ENCODE results near the gene KLB. TPM values are rescaled to one million over a fixed set of nuclear protein-coding genes. Genes with fewer than 3 reads are reported as not detected.

The KLB gene
- polyA plus RNA-seq, 3 donors: not detected

- no peaks in the 10 kb centered on the region for H3K4me1 ChIP-seq (ENCODE audit: control insufficient read depth in 1 of 2, insufficient read depth in 2 of 2, low read length in 2 of 2)
- no CpG with 5 or more reads among the region's 4 CpGs for WGBS (ENCODE audit: insufficient coverage)
- no peak overlapping the region for H3K9ac ChIP-seq (ENCODE audit: insufficient read depth, low read length, poor library complexity, severe bottlenecking)
- no peaks in the 10 kb centered on the region for H3K27me3 ChIP-seq (ENCODE audit: control insufficient read depth in 2 of 2, insufficient read depth in 2 of 2, low read length in 2 of 2)
- Mint-ChIP-seq H3K36me3 (peaks cover 15 to 25% of the 10 kb centered on the region in 2 donors), H3K27me3 (ENCODE audit: low read depth in 3 of 3) (no peaks in the 10 kb centered on the region), H3K9me3 (no peaks in the 10 kb centered on the region), H3K4me3 (no peak overlapping the region), H3K4me1 (no peaks in the 10 kb centered on the region), H3K27ac (no peak overlapping the region)
- H3K4me3 ChIP-seq (replicated peaks in 1 of 3; ENCODE audit: low read depth in 2 of 3, low read length in 3 of 3): no peak overlapping the region
- no peaks in the 10 kb centered on the region for H3K79me2 ChIP-seq (ENCODE audit: insufficient read depth, low read length)
- H3K27ac ChIP-seq (ENCODE audit: low read depth in 1 of 2, low read length in 2 of 2): no peak overlapping the region
- H3K9me3 ChIP-seq (replicated peaks in 1 of 2; ENCODE audit: control insufficient read depth in 1 of 2, insufficient read depth in 1 of 2, low read length in 2 of 2): no peaks in the 10 kb centered on the region
- no peak overlapping the region for H2AFZ ChIP-seq (ENCODE audit: insufficient read depth, low read depth, low read length, poor library complexity, severe bottlenecking)
- TF ChIP-seq CTCF (IDR thresholded peaks at IDR 0.05): no peak
- H4K20me1 ChIP-seq (ENCODE audit: insufficient read depth, low read length): no peaks in the 10 kb centered on the region
- H3K4me2 ChIP-seq (replicated peaks; ENCODE audit: extremely low read depth, low read length, poor library complexity, severe bottlenecking): no peak overlapping the region
- intact Hi-C loops (cut with micrococcal nuclease): no loop called here
- no peak for DNase-seq
- peaks cover 10 to 19% of the 10 kb centered on the region in 2 donors for H3K36me3 ChIP-seq (replicated peaks in 1 of 2; ENCODE audit: control insufficient read depth in 1 of 2, insufficient read depth in 2 of 2, low read length in 2 of 2)
Observed at GRCh38 chr4:39495446-39496213, 88.9 kb downstream of the KLB start.

DNA sequence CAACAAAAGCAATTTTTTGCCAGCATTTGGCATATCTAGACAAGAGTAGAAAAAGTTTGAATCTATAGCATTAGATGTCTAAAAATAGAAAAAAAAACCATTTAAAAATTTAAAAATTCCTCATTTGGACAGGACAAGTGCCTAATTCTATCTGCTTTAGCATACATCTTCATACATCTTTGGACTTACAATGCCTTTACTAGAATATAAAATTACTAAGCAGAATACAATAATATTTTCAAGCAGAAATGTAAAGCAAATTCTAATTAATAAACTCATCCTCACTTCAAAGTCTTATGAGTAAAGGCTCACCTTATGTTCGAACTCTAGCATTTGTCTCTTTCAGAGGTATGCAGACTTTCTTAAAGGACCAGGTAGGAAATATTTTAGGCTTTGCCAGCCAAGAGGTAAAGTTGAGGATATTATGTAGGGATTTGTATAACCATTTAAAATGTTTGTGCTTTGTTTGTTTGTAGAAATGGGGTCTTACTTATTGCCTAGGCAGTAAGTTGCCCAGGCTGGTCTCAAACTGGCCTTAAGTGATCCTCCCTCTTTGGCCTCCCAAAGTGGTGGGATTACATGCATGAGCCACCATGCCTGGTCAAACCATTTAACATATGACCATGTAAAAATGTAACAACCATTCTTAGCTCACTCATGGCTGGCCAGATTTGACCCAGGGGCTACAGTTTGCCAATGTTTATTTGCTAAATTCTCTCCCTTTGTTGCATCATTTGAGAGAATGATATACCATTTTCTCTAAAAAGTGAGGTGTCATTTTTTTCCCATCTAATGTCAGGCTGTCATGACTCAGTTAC lies 91.4 kb downstream of the KLB start:
- Histone ChIP-seq H3K27ac (ENCODE audit: low read depth in 1 of 2, low read length in 2 of 2) (no peak overlapping the region), H3K9ac (ENCODE audit: insufficient read depth, low read length, poor library complexity, severe bottlenecking) (no peak overlapping the region), H2AFZ (ENCODE audit: insufficient read depth, low read depth, low read length, poor library complexity, severe bottlenecking) (no peak overlapping the region), H3K36me3 (replicated peaks in 1 of 2; ENCODE audit: control insufficient read depth in 1 of 2, insufficient read depth in 2 of 2, low read length in 2 of 2) (peaks cover 26 to 38% of the 10 kb centered on the region in 2 donors), H3K27me3 (ENCODE audit: control insufficient read depth in 2 of 2, insufficient read depth in 2 of 2, low read length in 2 of 2) (no peaks in the 10 kb centered on the region), H3K4me3 (replicated peaks in 1 of 3; ENCODE audit: low read depth in 2 of 3, low read length in 3 of 3) (no peak overlapping the region), H3K79me2 (ENCODE audit: insufficient read depth, low read length) (no peaks in the 10 kb centered on the region), H4K20me1 (ENCODE audit: insufficient read depth, low read length) (no peaks in the 10 kb centered on the region), H3K4me1 (ENCODE audit: control insufficient read depth in 1 of 2, insufficient read depth in 2 of 2, low read length in 2 of 2) (no peaks in the 10 kb centered on the region), H3K9me3 (replicated peaks in 1 of 2; ENCODE audit: control insufficient read depth in 1 of 2, insufficient read depth in 1 of 2, low read length in 2 of 2) (no peaks in the 10 kb centered on the region), H3K4me2 (replicated peaks; ENCODE audit: extremely low read depth, low read length, poor library complexity, severe bottlenecking) (no peak overlapping the region)
- Mint-ChIP-seq H3K4me3 (no peak overlapping the region), H3K27me3 (ENCODE audit: low read depth in 3 of 3) (no peaks in the 10 kb centered on the region), H3K27ac (no peak overlapping the region), H3K4me1 (no peaks in the 10 kb centered on the region), H3K36me3 (peaks cover 33 to 50% of the 10 kb centered on the region in 2 donors), H3K9me3 (no peaks in the 10 kb centered on the region)
- no peak for DNase-seq
- WGBS (ENCODE audit: insufficient coverage): no CpG with 5 or more reads among the region's 1 CpG
- no peak for TF ChIP-seq CTCF (IDR thresholded peaks at IDR 0.05)
- intact Hi-C loops (cut with micrococcal nuclease): no loop called here
